HUDEP-2 (cell line): ENCODE data around the gene GPSM1.
A peak's percentile ranks its signal among the peaks of the same experiment; 100 is the strongest.

Experiments
- DNase-seq, 76 experiments: peaks; one replicate each; lab custom pipeline; 2025; ENCODE audit not compliant: unreplicated experiment in 76 of 76; lab: John Stamatoyannopoulos, UW

The GPSM1 gene

DNA sequence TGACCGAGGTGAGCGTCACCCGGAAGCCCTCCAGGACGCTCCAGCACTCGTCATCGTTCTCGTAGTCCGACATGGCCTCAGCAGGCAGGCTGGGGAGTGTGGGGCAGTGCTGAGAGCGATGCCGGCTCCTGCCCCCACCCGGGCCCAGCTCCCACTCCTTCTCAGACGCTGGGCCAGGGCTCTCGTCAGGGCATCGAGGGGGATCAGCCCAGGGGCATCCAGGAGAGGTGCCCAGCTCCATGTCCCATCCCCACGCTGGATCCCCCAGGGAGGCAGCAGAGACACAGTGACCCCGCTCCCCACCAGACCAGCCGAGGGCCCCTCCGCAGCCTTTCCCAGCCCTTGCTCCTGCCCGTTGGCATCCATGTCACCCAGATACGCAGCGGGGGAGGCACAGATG is 44.7 kb downstream of the GPSM1 start:
- DNase-seq, result no peak

DNA sequence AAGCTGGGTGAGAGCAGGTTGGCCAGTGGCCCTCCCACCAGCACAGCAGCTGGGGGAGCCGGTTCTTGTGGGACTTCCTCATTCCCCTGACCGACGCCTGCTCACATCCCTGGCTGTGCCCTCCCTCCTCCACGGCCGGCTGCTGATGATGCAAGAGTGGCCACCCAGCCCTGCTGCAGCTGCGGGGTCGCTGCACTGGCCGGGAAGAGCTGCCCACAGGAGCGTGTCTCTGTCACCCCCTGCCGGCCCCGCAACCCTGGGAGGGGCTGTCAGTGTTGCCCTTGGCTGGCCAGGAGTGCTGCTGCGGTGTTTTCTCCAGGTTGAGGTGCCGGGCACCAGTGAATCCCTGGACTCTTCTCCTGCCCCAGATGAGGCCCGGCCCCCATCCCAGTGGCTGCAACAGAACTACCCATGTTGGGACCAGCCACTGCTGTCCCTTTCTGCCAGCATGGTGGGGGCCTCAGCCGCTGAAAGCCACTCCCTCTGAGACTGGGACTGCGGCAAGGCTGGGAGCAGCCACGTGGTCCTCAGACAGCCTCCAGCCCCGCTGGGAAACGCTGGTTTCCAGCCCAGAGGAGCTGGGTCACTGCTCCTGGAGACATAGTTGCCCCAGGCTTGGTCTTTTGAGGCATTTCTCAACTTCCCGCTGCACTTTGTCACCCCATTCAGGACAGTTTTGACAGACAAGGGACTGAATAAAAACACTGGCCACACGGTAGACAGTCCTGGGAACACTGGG is 45.4 kb downstream of the GPSM1 start:
- peak in 9 of 76 experiments; percentile 5 to 41 (median 11) for DNase-seq

GRCh38 chr9:136373300-136374182 is 46.2 kb downstream of the GPSM1 start, which contains the start of gene CARD9:
Gene CARD9, minus strand, starts transcription at chr9:136373669. Its CDS starts 1,591 bp downstream, at chr9:136372078.
- DNase-seq, result no peak

DNA sequence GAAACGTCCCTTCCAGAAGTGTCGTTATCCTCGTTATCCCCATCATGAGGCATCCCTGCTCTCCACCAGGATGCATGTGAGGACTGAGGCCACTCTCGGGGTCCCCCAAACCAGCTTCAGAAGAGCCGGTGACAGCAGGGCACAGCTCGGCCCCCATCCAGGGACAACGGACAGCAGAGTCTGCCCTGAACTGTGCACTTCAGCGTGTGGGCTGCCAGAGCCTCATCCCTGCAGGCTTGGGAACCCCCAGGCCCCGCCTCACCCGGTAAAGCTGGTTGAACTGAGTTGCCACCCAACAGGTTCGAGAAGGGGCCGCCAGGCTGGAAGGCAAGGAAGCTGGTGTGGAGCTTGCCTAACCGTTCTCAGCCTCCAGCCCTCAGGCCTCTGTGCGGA is 46.8 kb downstream of the GPSM1 start:
- no peak for DNase-seq

DNA sequence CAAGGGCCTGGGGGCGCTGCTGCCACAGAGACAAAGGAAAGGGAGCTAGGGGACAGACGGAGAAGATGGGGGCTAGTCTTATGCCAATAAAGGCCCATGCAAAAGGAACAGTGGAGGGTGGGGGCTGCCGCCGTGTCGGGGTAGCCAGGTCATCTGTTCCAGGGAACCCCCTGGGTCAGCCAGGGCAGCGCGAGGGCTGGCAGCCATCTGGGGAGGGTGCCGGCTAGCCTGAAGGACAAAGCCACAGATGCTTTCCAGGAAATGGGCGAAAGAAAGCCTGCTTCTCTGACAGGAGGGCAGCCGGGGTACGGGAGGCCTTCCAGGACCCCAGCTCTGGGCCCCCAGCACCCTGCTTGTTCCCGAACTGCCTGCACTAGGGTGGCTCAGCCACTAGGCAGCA is 47.8 kb downstream of the GPSM1 start:
- DNase-seq, result no peak

DNA sequence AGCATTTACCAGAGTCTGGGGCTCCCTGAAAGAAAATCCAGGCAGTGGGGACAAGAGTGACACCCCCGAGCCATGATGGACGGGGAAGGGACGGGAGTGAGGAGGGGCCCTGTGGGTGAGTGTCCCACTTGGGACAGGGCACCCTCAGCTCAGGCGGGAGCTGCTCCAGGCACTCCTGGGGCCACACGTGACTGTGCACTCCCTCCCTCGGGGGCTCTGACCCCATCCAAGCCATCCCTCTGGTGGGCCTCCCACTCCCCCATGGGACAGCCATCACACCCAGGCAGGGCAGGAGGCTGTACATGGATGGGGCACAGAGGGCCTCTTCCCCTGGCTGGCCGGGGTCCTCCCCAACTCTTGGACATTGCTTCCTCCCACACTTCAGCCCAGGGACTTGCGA is 49.1 kb downstream of the GPSM1 start:
- no peak for DNase-seq

DNA sequence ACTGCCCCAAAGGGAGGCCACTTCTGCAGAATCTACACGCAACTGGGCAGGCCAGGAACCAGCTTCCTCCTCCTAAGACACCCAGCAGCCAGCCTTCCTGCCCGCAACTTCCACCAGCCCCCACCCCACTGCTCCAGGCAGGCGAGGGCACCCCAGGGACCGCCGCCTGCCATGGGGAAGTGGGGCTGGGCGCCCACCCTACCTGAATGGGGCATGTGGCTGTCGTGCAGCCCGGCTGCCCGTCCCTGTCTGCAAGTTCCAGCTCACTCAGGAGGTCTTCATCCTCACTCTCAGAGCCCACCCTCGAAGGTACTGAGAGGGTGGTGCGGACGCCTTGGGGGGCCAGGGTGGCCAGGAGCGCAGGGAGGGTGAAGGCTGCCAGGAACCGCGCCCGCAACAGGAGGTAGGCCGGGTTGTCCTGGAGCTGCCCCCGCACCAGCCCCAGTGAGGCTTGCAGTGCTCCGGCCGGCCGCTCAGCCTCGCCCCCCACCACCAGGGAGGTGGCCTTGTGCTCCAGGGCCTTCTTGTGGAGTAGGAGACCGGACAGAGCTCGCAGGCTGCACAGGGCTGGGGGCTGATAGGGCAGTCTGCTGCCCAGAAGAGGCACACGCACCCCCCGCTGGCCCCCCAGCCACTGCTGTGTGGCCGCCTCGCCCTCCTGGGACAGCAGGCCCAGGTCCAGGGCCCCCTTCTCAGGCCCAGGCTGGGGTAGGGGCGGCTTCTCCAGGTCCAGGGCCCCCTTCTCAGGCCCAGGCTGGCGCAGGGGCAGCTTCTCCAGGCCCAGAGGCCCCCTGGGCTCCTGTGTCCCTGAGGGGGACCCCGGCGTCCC is 50.2 kb downstream of the GPSM1 start:
- no peak for DNase-seq

DNA sequence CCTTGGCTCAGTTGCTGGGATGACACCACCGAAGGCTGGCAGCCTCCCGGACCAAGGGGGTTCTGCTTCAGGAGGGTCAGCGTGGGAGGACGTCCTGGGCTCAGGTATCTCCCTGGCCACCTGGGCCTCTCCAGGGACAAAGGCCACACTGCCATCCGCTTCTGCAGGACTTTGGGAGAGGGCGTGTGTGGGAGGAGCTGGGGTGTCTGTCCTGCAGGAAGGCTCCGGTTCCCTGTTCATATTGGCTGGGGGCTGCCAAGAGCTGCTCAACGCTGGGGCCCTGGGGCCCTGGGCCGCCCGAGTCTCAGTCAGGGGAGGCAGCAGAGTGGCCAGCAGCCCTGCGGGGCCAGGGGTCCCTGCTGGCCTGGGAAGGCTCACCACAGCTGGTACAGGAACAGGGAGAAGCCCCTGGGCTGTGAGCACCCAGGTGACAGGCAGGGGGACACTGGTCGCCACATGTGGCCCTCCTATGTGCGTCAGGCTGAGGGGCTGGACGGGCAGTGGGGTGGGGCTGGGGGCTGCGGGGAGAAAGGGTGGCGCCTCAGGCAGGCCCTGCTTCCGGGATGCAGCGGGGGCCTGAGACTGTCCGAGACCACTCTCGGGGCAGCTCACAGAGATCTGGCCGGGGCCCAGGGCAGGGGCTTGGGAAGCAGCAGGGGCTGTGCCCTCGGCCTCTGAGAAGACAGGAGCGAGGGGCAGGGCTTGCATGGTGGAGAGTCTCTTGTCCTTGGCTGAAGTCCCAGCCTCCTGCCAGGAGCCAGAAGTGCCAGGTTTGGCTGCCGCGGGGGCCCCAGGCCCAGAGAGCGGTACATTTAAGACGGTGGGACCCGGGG is 51.0 kb downstream of the GPSM1 start:
- no peak for DNase-seq

DNA sequence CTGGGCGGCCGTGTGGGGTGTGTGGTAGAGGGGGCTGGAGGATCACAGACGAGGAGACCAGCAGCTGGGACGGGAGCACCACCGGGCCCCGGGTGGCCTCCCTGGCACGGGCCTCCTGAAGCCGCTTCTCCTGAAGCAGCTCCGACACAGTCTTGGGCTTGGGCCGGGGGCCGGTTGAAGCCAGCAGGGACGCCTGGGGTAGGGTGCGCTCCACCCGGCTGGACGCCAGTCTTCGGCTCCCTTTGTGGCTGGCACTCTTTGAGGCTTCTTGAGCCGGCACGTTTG is 51.6 kb downstream of the GPSM1 start:
- no peak for DNase-seq

DNA sequence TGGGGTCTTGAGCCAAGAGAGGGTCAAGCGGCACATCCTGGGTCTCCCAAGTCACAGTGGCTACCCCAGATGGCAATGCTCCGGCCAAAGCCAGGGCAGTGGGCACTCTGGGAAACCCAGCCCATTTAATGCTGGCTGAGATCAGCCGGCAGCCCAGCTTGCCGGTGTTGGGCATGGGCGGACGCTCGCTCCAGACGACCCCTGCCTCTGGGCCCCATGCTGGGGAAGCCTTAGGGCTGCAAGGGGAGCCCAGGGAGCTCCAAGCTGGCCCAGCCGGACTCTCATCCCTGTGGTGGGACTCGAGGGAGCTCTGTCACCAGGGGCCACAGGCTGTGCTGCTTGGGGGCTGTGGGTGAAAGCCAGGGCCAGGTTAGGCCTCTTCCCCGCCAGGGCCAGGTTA is 52.1 kb downstream of the GPSM1 start:
- DNase-seq, result no peak

GRCh38 chr9:136379891-136380290 is 52.6 kb downstream of the GPSM1 start:
- DNase-seq, result no peak

GRCh38 chr9:136380381-136380780 is 53.0 kb downstream of the GPSM1 start:
- no peak for DNase-seq

DNA sequence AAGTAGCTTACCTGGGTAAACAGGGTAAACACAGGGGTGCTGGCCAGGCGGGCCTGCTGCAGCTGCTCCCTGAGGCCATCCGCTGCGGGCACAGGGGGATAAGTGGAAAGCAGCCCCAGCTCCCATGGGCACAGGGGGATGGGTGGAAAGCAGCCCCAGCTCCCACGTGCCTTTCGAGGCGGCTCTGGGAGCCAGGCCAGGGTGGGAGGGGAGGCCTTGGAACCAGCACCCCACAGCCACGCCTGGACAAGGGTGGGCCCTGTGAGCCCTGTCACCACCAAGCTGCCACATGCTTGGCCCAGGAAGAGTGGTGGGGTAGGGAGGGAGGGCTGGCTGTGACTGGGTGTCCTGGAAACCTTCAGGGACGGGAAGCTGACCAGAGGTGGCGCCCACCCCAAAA is 54.0 kb downstream of the GPSM1 start:
- no peak for DNase-seq

- no peak for DNase-seq
Measured at GRCh38 chr9:136381966-136382513, 54.7 kb downstream of the GPSM1 start.

- no peak for DNase-seq
Measured at GRCh38 chr9:136383436-136383835, 56.1 kb downstream of the GPSM1 start.

DNA sequence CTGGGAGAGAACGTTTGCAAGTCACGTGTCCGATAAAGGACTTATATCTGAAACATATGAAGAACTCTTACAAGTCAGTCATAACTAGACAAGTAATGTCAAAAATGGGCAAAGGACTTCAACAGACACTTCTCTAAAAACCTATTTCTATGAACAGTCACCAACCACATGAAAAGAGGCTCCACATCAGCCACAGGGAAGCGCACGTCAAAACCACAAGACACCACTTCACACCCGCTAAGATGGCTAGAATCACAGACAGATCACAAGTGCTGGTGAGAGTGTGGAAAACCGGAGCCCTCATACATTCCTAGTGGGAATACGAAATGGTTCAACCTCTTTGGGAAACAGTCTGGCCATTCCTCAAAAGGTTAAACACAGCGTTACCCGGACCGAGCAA is 57.7 kb downstream of the GPSM1 start:
- no peak for DNase-seq

DNA sequence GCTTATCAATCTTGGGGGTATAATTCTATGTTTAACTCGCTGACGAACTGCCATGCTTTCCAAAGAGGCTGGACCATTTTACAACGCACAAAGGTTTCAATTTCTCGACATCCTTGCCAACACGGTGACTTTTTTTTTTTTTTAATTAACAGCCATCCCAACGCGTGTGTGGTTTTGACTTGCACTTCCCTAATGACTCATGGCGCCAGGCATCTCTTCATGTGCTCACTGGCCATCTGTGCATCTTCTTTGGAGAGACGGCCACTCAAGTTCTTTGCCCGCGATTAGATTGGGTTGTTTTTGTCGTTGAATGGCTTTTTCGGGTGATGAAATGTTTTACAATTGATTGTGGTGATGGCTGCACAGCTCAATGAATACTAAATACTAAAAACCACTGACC is 58.7 kb downstream of the GPSM1 start:
- DNase-seq, result no peak

- DNase-seq, result no peak
Measured at GRCh38 chr9:136387217-136387616, 59.9 kb downstream of the GPSM1 start.

- DNase-seq, result peak in 43 of 76 experiments; percentile 8 to 59 (median 33)
Measured at GRCh38 chr9:136389396-136389795, 62.1 kb downstream of the GPSM1 start.
